ENCODE results near the gene PRKN. TPM values are rescaled to one million over a fixed set of nuclear protein-coding genes. Genes with fewer than 3 reads are reported as not detected.

PRKN gene
- total RNA-seq, 4 donors from 2014 or later: 4.5 to 12.3 (median 9.0) TPM

GRCh38 chr6:162211777-162212176 is 515.8 kb downstream of the PRKN start:
- no peaks in the 10 kb centered on the region for H3K36me3 ChIP-seq
- no peaks in the 10 kb centered on the region for H3K27me3 ChIP-seq
- WGBS, 2 donors (ENCODE audit: low coverage in 1 of 2): 80 to 100% methylated on average over 1 of the region's 1 CpG
- no peak overlapping the region for H3K27ac ChIP-seq
- no peak for DNase-seq
- in situ Hi-C loops (cut with MboI; ENCODE audit: low pct_ligation_motif_present in 1 of 4, low pct_unique_long_range_greater_than_20kb in 1 of 4, low sequenced_read_pairs in 3 of 4): no loop called here
- H3K4me3 ChIP-seq: no peak overlapping the region
- intact Hi-C loops (cut with DNase I; ENCODE audit: low total_unique reads): no loop called here
- no peaks in the 10 kb centered on the region for H3K4me1 ChIP-seq
- TF ChIP-seq POLR2A (IDR thresholded peaks at IDR 0.05) (no peak), POLR2AphosphoS5 (IDR thresholded peaks at IDR 0.05) (no peak), EP300 (IDR thresholded peaks at IDR 0.05; ENCODE audit: low read depth) (no peak)
- TF ChIP-seq, protein P1, sequence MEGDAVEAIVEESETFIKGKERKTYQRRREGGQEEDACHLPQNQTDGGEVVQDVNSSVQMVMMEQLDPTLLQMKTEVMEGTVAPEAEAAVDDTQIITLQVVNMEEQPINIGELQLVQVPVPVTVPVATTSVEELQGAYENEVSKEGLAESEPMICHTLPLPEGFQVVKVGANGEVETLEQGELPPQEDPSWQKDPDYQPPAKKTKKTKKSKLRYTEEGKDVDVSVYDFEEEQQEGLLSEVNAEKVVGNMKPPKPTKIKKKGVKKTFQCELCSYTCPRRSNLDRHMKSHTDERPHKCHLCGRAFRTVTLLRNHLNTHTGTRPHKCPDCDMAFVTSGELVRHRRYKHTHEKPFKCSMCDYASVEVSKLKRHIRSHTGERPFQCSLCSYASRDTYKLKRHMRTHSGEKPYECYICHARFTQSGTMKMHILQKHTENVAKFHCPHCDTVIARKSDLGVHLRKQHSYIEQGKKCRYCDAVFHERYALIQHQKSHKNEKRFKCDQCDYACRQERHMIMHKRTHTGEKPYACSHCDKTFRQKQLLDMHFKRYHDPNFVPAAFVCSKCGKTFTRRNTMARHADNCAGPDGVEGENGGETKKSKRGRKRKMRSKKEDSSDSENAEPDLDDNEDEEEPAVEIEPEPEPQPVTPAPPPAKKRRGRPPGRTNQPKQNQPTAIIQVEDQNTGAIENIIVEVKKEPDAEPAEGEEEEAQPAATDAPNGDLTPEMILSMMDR (IDR thresholded peaks at IDR 0.05): no peak
- H3K9me3 ChIP-seq: no peaks in the 10 kb centered on the region

- in situ Hi-C loops (cut with MboI; ENCODE audit: low pct_ligation_motif_present in 1 of 4, low pct_unique_long_range_greater_than_20kb in 1 of 4, low sequenced_read_pairs in 3 of 4): no loop called here
- Histone ChIP-seq H3K36me3 (no peaks in the 10 kb centered on the region), H3K27ac (no peak overlapping the region), H3K27me3 (no peaks in the 10 kb centered on the region), H3K4me3 (no peak overlapping the region), H3K9me3 (no peaks in the 10 kb centered on the region), H3K4me1 (no peaks in the 10 kb centered on the region)
- no peak for DNase-seq
- 77 to 90% methylated on average over 2 to 3 of the region's 3 CpGs for WGBS, 2 donors (ENCODE audit: low coverage in 1 of 2)
- TF ChIP-seq POLR2AphosphoS5 (IDR thresholded peaks at IDR 0.05): no peak
- no peak for TF ChIP-seq POLR2A (IDR thresholded peaks at IDR 0.05)
- TF ChIP-seq EP300 (IDR thresholded peaks at IDR 0.05; ENCODE audit: low read depth): no peak
- TF ChIP-seq, protein P1 (IDR thresholded peaks at IDR 0.05): no peak
- intact Hi-C loops (cut with DNase I; ENCODE audit: low total_unique reads): no loop called here
These were observed 516.5 kb downstream of the PRKN start for GRCh38 chr6:162211022-162211421.

GRCh38 chr6:162203287-162203686 is 524.3 kb downstream of the PRKN start:
- intact Hi-C loops (cut with DNase I; ENCODE audit: low total_unique reads) (no loop called here), in situ Hi-C loops (cut with MboI; ENCODE audit: low pct_ligation_motif_present in 1 of 4, low pct_unique_long_range_greater_than_20kb in 1 of 4, low sequenced_read_pairs in 3 of 4) (no loop called here)
- 17 to 51% methylated on average over 2 to 5 of the region's 5 CpGs for WGBS, 2 donors (ENCODE audit: low coverage in 1 of 2)
- Histone ChIP-seq H3K27me3 (no peaks in the 10 kb centered on the region), H3K9me3 (no peaks in the 10 kb centered on the region), H3K36me3 (no peaks in the 10 kb centered on the region), H3K27ac (no peak overlapping the region), H3K4me1 (peaks cover 0 to 3% (median 0%) of the 10 kb centered on the region in 4 donors), H3K4me3 (no peak overlapping the region)
- TF ChIP-seq EP300 (IDR thresholded peaks at IDR 0.05; ENCODE audit: low read depth): no peak
- no peak for TF ChIP-seq POLR2AphosphoS5 (IDR thresholded peaks at IDR 0.05)
- TF ChIP-seq POLR2A (IDR thresholded peaks at IDR 0.05): no peak
- TF ChIP-seq, protein P1 (IDR thresholded peaks at IDR 0.05): no peak
- no peak for DNase-seq

DNA sequence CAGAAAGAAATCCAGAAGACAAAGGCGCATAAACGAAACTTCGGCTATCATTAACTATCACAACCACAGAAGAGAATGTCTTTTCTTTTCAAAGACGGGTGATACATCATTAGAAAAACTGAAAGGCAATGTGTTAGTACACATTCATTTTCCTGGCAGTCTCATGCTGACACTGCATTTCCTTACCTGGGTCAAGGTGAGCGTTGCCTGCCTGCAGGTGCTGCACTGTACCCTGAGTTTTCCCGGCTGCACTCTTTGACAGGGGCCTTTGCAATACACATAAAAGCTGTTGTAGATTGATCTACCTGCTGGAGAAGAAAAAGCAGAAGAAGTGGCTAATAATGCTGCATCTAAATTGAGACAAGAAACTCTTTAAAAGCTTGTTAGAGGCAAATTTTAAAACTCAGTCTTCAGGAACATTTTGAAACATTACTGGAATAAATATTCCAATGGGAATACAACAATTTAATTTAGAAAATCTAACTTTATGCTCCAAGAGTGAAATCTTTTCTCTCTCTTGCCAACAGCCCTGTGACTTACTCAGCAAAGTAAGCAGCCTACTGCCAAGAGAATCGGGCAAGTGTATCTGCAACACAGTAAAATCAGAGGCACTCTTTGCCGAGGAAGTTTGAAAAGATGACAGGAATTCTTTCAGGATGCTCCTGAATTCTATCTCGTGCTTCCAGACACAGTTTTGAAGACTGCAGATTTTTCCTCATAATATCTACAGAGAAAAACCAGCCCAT is 526.4 kb downstream of the PRKN start:
- WGBS, 2 donors (ENCODE audit: low coverage in 1 of 2): 75 to 77% methylated on average over 9 of the region's 9 CpGs
- Histone ChIP-seq H3K27ac (no peak overlapping the region), H3K4me3 (no peak overlapping the region), H3K4me1 (peaks cover 0 to 3% (median 0%) of the 10 kb centered on the region in 4 donors), H3K36me3 (no peaks in the 10 kb centered on the region), H3K27me3 (no peaks in the 10 kb centered on the region), H3K9me3 (no peaks in the 10 kb centered on the region)
- TF ChIP-seq EP300 (IDR thresholded peaks at IDR 0.05; ENCODE audit: low read depth) (no peak), POLR2A (IDR thresholded peaks at IDR 0.05) (no peak), POLR2AphosphoS5 (IDR thresholded peaks at IDR 0.05) (no peak)
- TF ChIP-seq, protein P1 (IDR thresholded peaks at IDR 0.05): no peak
- intact Hi-C loops (cut with DNase I; ENCODE audit: low total_unique reads) (no loop called here), in situ Hi-C loops (cut with MboI; ENCODE audit: low pct_ligation_motif_present in 1 of 4, low pct_unique_long_range_greater_than_20kb in 1 of 4, low sequenced_read_pairs in 3 of 4) (no loop called here)
- no peak for DNase-seq
